ENCODE measurements around the gene TANGO2. TPM values are rescaled to one million over a fixed set of nuclear protein-coding genes. Genes with fewer than 3 reads are reported as not detected.

Gene TANGO2
- total and polyA plus RNA-seq, 2 of the 8 experiments (the other 6 are each of a cell fraction or from before 2014, with no cell fraction given) = 10.1 to 18.4 TPM

- TF ChIP-seq CHD7 (IDR thresholded peaks at IDR 0.05; ENCODE audit: insufficient replicate concordance, low read length) = no peak
These were observed 5.4 kb downstream of the TANGO2 start (continued) for GRCh38 chr22:20026204-20026908.

Measured in H1 (cell line).